HEK293 (cell line): Measurements from ENCODE around the gene HOXA4.

Experiments used
- GLIS2 ChIP-seq: fragments of 450-650 bp; formaldehyde crosslinking; IDR thresholded peaks from 2 replicates; pipeline ENCODE4 v1.5.1; 2016; ENCODE audit warnings: missing biosample characterization, missing genetic modification characterization
- INSM2 ChIP-seq: fragments of 450-650 bp; formaldehyde crosslinking; IDR thresholded peaks from 2 replicates; pipeline ENCODE4 v1.5.1; 2016; ENCODE audit warnings: missing biosample characterization, missing genetic modification characterization
- KLF1 ChIP-seq: fragments of 450-650 bp; formaldehyde crosslinking; IDR thresholded peaks from 2 replicates; pipeline ENCODE4 v1.5.1; 2016; ENCODE audit warnings: missing biosample characterization, missing genetic modification characterization
- KLF9 ChIP-seq: fragments of 450-650 bp; formaldehyde crosslinking; IDR thresholded peaks from 2 replicates; pipeline ENCODE4 v1.5.1; 2016; ENCODE audit warnings: missing biosample characterization, missing genetic modification characterization, low read depth
- OSR2 ChIP-seq: fragments of 450-650 bp; formaldehyde crosslinking; IDR thresholded peaks from 2 replicates; pipeline ENCODE4 v1.5.1; 2016; ENCODE audit warnings: missing biosample characterization, missing genetic modification characterization
- ZFP3 ChIP-seq: fragments of 450-650 bp; formaldehyde crosslinking; IDR thresholded peaks from 2 replicates; pipeline ENCODE4 v1.5.1; 2016; ENCODE audit warnings: low read depth, missing biosample characterization, missing genetic modification characterization
- ZFP37 ChIP-seq: fragments of 450-650 bp; formaldehyde crosslinking; IDR thresholded peaks from 2 replicates; pipeline ENCODE4 v1.5.1; 2016; ENCODE audit warnings: missing biosample characterization, missing genetic modification characterization
- ZNF132 ChIP-seq: fragments of 450-650 bp; formaldehyde crosslinking; IDR thresholded peaks from 2 replicates; pipeline ENCODE4 v1.5.1; 2017; ENCODE audit warnings: missing biosample characterization, missing genetic modification characterization, borderline replicate concordance
- ZNF157 ChIP-seq: fragments of 450-650 bp; formaldehyde crosslinking; IDR thresholded peaks from 2 replicates; pipeline ENCODE4 v1.5.1; 2016; ENCODE audit warnings: missing biosample characterization, missing genetic modification characterization
- ZNF169 ChIP-seq: fragments of 450-650 bp; formaldehyde crosslinking; IDR thresholded peaks from 2 replicates; pipeline ENCODE4 v1.5.1; 2016; ENCODE audit warnings: missing biosample characterization, missing genetic modification characterization
- ZNF18 ChIP-seq: fragments of 450-650 bp; formaldehyde crosslinking; IDR thresholded peaks from 2 replicates; pipeline ENCODE4 v1.5.1; 2016; ENCODE audit warnings: missing biosample characterization, missing genetic modification characterization
- ZNF211 ChIP-seq: fragments of 450-650 bp; formaldehyde crosslinking; IDR thresholded peaks from 2 replicates; pipeline ENCODE4 v1.5.1; 2016; ENCODE audit warnings: low read depth, missing biosample characterization, missing genetic modification characterization
- ZNF223 ChIP-seq: fragments of 450-650 bp; formaldehyde crosslinking; IDR thresholded peaks from 2 replicates; pipeline ENCODE4 v1.5.1; 2016; ENCODE audit warnings: missing biosample characterization, missing genetic modification characterization
- ZNF311 ChIP-seq: fragments of 450-650 bp; formaldehyde crosslinking; IDR thresholded peaks from 2 replicates; pipeline ENCODE4 v1.5.1; 2017; ENCODE audit warnings: missing biosample characterization, missing genetic modification characterization, borderline replicate concordance
- ZNF391 ChIP-seq: fragments of 450-650 bp; formaldehyde crosslinking; IDR thresholded peaks from 2 replicates; pipeline ENCODE4 v1.5.1; 2016; ENCODE audit warnings: low read depth, missing biosample characterization, missing genetic modification characterization, borderline replicate concordance
- ZNF404 ChIP-seq: fragments of 450-650 bp; formaldehyde crosslinking; IDR thresholded peaks from 2 replicates; pipeline ENCODE4 v1.5.1; 2017; ENCODE audit warnings: missing biosample characterization, missing genetic modification characterization
- ZNF580 ChIP-seq: fragments of 450-650 bp; formaldehyde crosslinking; IDR thresholded peaks from 2 replicates; pipeline ENCODE4 v1.5.1; 2016; ENCODE audit warnings: missing biosample characterization, missing genetic modification characterization
- ZNF610 ChIP-seq: fragments of 450-650 bp; formaldehyde crosslinking; IDR thresholded peaks from 2 replicates; pipeline ENCODE4 v1.5.1; 2016; ENCODE audit warnings: missing biosample characterization, missing genetic modification characterization, borderline replicate concordance
- ZNF623 ChIP-seq: fragments of 450-650 bp; formaldehyde crosslinking; IDR thresholded peaks from 2 replicates; pipeline ENCODE4 v1.5.1; 2016; ENCODE audit warnings: missing biosample characterization, missing genetic modification characterization
- ZNF629 ChIP-seq: fragments of 450-650 bp; formaldehyde crosslinking; IDR thresholded peaks from 2 replicates; pipeline ENCODE4 v1.5.1; 2017; ENCODE audit warnings: missing biosample characterization, missing genetic modification characterization
- ZNF664 ChIP-seq: fragments of 450-650 bp; formaldehyde crosslinking; IDR thresholded peaks from 2 replicates; pipeline ENCODE4 v1.5.1; 2016; ENCODE audit warnings: missing biosample characterization, missing genetic modification characterization
- TF ChIP-seq, protein P1 (sequence below): fragments of 450-650 bp; formaldehyde crosslinking; IDR thresholded peaks from 2 replicates; pipeline ENCODE4 v1.5.1; 2016; ENCODE audit warnings: missing biosample characterization, missing genetic modification characterization, borderline replicate concordance

The HOXA4 gene

DNA sequence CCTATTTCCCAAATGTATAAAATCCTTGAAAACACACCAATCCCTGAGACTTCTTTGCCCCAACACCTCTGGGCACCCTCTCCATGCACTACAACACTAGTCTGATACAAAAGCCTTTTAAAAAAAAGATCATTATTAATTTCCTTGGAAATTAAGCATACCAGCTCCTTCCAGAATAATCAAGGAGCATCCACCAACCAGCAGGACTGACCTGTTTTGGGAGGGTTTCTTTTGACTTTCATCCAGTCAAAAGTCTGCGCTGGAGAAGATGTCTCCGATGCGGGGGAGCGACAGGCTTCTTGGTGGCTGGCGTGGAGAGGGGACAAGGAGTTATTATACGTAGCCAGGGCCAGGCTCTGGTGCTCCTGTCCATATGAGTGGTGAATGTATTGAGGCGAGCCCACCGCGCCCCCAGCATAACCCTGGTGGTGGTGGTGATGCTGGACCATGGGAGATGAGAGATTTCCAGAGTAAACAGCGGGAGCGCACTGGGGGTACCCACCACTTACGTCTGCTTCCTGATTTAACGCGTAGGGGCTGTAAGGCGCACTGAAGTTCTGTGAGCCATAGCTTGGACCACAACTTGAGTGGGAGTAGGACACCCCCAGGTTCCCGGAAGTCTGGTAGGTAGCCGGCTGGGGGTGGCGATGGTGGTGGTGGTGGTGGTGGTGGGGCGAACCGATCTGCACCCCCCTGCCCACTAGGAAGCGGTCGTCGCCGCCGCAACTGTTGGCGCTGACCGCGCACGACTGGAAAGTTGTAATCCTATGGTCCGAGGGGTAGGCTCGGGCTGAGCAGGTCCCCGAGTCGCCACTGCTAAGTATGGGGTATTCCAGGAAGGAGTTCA lies 35.3 kb downstream of the HOXA4 start (continued):
- TF ChIP-seq ZNF18 (no peak), ZFP37 (tag by site-specific recombination) (no peak), ZNF664 (tag by site-specific recombination) (no peak), ZNF132 (no peak), ZNF404 (tag by site-specific recombination) (no peak), ZNF391 (tag by site-specific recombination) (no peak), ZNF169 (tag by site-specific recombination) (no peak), ZNF580 (tag by site-specific recombination) (no peak), ZNF629 (tag by site-specific recombination) (peak; percentile 45; the same call in 1 of the 2 replicates), ZNF311 (tag by site-specific recombination) (no peak), KLF9 (no peak), ZNF610 (tag by site-specific recombination) (no peak), ZNF157 (tag by site-specific recombination) (no peak), KLF1 (tag by site-specific recombination) (no peak), OSR2 (no peak), GLIS2 (tag by site-specific recombination) (peak; percentile 91), ZNF623 (tag by site-specific recombination) (no peak), ZFP3 (tag by site-specific recombination) (no peak), ZNF223 (tag by site-specific recombination) (no peak), ZNF211 (tag by site-specific recombination) (no peak), INSM2 (tag by site-specific recombination) (no peak)
- TF ChIP-seq, protein P1, sequence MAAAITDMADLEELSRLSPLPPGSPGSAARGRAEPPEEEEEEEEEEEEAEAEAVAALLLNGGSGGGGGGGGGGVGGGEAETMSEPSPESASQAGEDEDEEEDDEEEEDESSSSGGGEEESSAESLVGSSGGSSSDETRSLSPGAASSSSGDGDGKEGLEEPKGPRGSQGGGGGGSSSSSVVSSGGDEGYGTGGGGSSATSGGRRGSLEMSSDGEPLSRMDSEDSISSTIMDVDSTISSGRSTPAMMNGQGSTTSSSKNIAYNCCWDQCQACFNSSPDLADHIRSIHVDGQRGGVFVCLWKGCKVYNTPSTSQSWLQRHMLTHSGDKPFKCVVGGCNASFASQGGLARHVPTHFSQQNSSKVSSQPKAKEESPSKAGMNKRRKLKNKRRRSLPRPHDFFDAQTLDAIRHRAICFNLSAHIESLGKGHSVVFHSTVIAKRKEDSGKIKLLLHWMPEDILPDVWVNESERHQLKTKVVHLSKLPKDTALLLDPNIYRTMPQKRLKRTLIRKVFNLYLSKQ (tag by site-specific recombination) = no peak
